HG02588 (cell line): ENCODE data around the gene KRTAP5-5.
"Not testable (repeated sequence)": the region's sequence is repeated elsewhere in the genome, so short reads cannot be mapped to it uniquely, and the experiment has no call there.

Experiments used
- ATAC-seq: cut with Tn5 transposase; IDR thresholded peaks from one replicate; pipeline ENCODE4 v1.9.1; 2021; ENCODE audit warnings: mild to moderate bottlenecking, moderate library complexity; ENCODE audit not compliant: unreplicated experiment

KRTAP5-5 gene, protein sequence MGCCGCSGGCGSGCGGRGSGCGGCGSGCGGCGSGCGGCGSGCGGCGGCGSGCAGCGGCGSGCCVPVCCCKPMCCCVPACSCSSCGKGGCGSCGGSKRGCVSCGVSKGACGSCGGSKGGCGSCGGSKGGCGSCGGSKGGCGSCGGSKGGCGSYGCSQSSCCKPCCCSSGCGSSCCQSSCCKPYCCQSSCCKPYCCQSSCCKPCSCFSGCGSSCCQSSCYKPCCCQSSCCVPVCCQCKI

DNA sequence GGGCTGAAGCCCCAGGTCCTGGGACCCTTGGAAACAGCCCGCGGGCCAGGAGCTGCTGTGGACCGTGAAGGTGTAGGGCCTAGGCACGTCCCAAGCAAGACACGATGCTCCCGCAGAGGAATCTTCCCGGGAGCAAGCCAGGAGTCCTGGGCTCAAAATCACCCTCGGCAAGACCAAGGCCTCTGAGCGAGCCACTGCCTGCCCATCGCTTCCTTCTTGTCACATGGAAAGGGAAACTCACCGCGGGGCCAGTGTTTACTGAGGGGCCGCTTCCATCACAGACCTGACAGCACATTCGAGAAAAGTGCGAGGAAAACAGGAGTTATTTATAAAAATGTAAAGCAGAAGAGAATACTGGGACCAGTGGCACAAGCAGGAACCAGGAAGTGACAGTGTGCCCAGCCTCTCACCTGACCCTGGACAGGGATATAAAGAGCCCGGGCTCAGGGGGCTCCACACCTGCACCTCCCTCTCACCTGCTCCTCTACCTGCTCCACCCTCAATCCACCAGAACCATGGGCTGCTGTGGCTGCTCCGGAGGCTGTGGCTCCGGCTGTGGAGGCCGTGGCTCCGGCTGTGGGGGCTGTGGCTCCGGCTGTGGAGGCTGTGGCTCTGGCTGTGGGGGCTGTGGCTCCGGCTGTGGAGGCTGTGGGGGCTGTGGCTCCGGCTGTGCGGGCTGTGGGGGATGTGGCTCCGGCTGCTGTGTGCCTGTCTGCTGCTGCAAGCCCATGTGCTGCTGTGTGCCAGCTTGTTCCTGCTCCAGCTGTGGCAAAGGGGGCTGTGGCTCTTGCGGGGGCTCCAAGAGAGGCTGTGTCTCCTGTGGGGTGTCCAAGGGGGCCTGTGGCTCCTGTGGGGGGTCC, at the start of gene KRTAP5-5:
Gene KRTAP5-5, plus strand, starts transcription at position 450 of the 860 bp plus-strand sequence. Its CDS starts 66 bp downstream, at position 516.
- no peak for ATAC-seq

- no peak for ATAC-seq
These were observed 47.6 kb upstream of the KRTAP5-5 start for GRCh38 chr11:1581976-1582375.

- not testable (repeated sequence) for ATAC-seq
These were observed 46.7 kb upstream of the KRTAP5-5 start for GRCh38 chr11:1582909-1583308.

DNA sequence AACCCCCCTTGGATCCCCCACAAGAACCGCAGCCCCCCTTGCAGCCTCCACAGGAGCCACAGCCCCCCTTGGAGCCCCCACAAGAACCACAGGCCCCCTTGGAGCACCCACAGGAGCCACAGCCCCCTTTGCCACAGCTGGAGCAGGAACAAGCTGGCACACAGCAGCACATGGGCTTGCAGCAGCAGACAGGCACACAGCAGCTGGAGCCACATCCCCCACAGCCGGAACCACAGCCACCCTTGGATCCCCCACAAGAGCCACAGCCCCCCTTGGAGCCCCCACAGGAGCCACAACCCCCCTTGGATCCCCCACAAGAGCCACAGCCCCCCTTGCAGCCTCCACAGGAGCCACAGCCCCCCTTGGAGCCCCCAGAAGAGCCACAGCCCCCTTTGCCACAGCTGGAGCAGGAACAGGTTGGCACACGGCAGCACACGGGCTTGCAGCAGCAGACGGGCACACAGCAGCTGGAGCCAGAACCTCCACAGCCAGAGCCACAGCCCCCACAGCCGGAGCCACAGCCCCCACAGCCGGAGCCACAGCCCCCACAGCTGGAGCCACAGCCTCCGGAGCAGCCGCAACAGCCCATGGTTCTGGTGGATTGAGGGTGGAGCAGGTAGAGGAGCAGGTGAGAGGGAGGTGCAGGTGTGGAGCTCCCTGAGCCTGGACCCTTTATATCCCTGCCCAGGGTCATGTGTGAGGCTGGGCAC, 44.8 kb upstream of the KRTAP5-5 start, which contains the start of gene KRTAP5-1:
Gene KRTAP5-1, minus strand, starts transcription at position 623 of the 710 bp plus-strand sequence. Its CDS starts 34 bp downstream, at position 589.
- not testable (repeated sequence) for ATAC-seq

- ATAC-seq: no peak
These were observed 42.9 kb upstream of the KRTAP5-5 start for GRCh38 chr11:1586699-1587098.

GRCh38 chr11:1589191-1589963, 40.2 kb upstream of the KRTAP5-5 start:
- ATAC-seq: not testable (repeated sequence)

DNA sequence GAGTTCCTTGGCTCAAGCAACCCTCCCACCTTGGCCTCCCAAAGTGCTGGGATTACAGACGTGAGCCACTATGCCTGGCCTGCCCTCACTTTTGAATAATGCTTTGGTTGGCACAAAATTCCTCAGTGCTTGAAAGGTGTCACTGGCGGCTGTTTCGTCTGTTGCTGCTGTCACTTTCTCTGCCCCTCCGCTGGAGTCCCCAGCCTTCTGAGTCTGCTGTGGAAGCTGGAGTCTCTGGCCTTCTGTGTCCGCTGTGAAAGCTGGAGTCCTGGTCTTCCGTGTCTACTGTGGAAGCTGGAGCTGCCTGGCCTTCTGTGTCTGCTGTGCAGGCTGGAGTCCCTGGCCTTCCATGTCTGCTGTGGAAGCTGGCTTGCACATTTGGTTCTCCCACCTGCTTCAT, 39.6 kb upstream of the KRTAP5-5 start:
- no peak for ATAC-seq

DNA sequence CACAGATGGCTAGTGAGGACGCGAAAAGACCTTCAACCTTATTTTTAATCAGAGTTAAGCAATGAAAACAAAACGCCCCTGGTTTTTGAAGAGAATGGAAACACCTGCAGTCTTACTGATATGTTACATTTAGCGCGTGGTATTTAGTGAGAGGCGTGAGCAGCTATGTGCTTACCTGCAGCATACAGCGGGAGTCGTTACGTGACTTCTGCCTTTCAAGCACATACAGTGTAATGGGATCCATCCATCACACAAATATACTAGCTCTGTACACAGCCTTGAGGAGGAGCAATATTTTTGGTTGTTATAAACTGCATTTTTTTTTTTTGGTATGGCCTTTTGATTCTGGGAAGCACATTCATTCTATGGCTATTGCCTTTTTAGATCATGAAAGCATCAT, 36.9 kb upstream of the KRTAP5-5 start:
- no peak for ATAC-seq

DNA sequence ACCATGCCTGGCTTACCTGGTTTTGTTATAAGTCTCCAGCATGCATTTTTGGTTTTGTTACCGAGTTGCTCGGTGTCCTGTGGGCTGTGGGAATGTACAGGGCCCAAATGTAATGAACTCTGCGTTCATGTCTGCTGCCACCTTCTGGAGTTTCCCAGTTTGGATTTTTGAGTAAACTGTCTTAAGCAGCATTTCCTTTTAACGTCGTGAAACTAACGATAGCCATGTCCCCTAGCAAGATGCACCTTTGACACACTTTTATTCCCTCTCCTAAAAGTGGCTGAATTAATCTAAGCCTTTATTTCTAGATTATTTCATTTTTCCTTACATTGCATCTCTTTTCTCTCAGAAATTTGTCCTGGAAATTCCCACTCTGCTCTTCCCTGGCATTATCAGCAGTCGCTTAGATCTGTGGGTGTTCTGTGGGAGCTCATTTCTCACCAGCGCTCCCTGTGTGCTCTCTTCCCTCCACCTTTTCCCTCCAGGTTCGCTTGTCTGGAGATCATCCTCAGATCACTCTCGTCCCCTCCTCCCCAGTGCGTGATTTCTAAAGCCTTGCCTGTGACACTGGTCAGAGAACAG, 33.5 kb upstream of the KRTAP5-5 start:
- ATAC-seq: not testable (repeated sequence)

DNA sequence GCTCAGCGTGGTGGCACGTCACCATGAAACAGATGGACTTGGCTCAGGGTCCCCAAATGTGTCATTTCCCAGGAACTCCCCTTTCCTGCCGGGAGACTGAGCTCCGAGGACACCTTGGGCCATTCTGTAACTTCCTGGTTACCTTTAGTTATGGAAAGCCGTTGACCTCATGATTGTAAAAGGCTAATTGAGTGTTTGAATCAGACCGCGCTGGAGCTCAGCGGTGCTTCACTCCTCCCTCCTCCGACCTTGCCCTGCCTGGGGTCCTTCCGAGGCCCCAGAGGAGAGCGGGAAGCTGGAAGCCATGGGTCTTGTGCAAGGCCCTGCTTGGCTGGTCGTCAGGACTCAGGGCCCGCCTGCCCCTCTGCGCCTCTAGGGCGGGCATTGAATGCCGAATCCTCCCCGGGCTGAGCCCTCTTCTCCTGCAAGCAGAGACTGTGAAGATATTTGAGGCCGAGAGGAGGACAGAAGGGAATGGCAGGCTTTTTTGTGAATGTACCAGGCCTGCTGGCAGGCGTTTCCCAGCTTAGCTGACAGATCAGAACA, 32.9 kb upstream of the KRTAP5-5 start:
- ATAC-seq: not testable (repeated sequence)

DNA sequence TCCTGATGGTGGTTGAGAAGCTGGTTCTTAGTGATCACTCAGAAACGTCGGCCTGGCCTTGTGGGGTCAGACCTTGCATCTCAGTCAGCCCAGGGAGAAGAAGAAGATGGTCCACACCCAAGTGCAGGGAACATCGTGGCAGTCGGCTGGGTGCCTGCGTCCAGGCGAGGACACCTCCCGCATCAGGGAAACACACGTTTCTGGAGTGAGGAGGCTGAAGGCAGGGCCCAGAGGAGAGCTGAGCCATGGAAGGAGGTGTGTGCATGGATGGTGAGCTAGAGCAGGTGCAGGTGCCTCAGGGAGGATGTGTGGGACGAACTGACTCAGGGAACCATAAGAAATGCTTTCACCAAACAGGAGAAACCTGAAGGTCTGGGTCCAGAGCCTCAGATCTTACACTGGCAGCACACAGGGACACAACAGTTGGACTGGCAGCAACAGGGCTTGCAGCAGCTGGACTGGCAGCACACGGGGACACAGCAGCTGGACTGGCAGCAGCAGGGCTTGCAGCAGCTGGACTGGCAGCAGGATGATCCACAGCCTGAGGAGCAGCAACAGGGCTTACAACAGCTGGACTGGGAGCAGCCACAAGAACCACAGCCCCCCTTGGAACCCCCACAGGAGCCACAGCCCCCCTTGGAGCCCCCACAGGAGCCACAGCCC, 32.1 kb upstream of the KRTAP5-5 start:
- no peak for ATAC-seq

- ATAC-seq: no peak
These were observed 31.6 kb upstream of the KRTAP5-5 start, which contains the start of gene KRTAP5-2 for GRCh38 chr11:1597994-1598380. KRTAP5-2 (minus strand) TSS chr11:1598294; CDS start chr11:1598250, 44 bp downstream.

DNA sequence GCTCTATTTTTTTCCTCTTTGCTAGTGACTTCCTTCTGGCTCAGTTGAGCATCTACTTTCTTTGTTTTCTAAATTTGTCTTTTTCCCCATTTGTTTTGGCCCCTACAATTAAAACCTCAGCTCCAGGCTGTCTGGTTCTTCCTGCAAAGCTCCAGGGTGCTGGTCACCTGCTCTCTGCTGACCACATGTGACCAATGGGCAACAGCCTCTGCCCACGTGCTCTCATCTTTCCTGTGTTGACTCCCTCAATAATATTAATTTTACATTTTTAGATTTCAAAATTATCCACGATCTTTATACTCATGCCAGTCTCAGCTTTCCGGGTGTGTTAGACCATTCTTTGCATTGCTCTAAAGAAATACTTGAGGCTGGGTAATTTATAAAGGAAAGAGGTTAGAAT, 31.2 kb upstream of the KRTAP5-5 start:
- not testable (repeated sequence) for ATAC-seq

DNA sequence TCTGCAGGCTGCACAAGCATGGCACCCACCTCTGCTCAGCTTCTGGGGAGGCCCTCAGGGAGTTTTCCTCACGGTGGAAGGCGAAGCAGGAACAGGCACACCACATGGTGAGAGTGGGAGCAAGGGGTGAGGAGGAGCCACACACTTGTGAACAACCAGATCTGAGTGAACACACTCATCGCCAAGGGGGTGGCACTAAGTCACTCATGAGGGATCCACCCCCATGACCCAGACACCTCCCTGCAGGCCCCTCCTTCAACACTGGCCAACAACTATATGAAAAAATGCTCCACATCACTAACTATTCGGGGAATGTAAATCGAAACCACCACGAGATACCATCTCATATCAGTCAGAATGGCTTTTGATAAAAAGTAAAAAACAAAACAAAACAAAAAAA, 30.8 kb upstream of the KRTAP5-5 start:
- no peak for ATAC-seq

- ATAC-seq: no peak
These were observed 28.9 kb upstream of the KRTAP5-5 start for GRCh38 chr11:1600626-1601025.

GRCh38 chr11:1601663-1602062, 27.9 kb upstream of the KRTAP5-5 start:
- ATAC-seq: not testable (repeated sequence)

GRCh38 chr11:1603629-1604028, 25.9 kb upstream of the KRTAP5-5 start:
- no peak for ATAC-seq

DNA sequence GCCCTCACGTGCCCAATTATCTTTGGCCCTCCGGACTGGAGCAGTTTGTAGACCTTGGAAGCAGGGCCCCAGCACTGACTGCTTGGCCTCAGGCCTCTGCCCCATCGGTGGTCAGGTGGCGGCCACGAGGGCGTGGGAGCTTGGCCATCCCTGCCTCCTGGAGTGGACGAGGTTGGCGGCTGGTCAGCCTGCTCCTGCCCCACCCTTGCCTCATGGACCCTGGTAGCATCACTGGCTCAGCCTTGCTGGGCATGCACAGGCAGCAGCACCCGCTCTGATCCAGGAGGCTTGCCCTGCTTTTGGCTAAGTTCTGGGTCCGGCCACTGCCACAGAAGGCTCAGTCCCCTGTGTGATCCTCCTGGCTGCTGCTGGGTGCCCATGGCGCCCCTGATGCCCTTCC, 25.4 kb upstream of the KRTAP5-5 start:
- ATAC-seq: no peak

DNA sequence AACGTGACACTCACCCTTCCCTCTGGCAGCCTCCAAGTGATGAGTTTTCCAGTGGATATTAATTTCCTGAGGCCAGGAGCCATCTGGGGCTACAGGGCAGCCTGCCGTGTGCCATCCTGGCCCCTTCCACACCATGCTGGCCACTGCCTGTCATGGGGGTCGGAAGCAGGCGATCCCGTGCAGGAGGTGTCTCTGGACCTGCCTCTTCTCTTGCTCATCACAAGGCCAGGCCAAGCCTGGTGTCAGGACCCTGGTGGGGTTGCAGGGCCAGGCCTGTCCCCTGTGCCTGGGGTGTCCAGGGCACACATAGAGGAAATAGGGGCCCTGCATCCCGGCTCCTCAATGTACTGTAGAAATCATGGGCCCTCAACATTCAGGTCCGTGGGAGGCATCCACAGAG, 24.9 kb upstream of the KRTAP5-5 start:
- ATAC-seq: no peak
